D721Med (cell line): ENCODE results near the gene ARPC5.
A peak's percentile ranks its signal among the peaks of the same experiment; 100 is the strongest.
"Not testable (repeated sequence)": the region's sequence is repeated elsewhere in the genome, so short reads cannot be mapped to it uniquely, and the experiment has no call there.

ENCODE experiments used
- DNase-seq: peaks from one replicate; pipeline ENCODE4 v3.0.0; 2011; ENCODE audit warnings: low spot score; ENCODE audit not compliant: insufficient read length
- FAIRE-seq: peaks from 2 replicates; lab custom pipeline; 2011; peaks lifted over from hg19 to GRCh38; lab: Jason Lieb, UNC
- TF ChIP-seq, protein P1 (sequence below): IDR thresholded peaks from 2 replicates; pipeline ENCODE4 v1.5.1; 2012; ENCODE audit warnings: mild to moderate bottlenecking, control low read depth; ENCODE audit not compliant: insufficient read depth; ENCODE audit errors: missing control alignments

The ARPC5 gene

DNA sequence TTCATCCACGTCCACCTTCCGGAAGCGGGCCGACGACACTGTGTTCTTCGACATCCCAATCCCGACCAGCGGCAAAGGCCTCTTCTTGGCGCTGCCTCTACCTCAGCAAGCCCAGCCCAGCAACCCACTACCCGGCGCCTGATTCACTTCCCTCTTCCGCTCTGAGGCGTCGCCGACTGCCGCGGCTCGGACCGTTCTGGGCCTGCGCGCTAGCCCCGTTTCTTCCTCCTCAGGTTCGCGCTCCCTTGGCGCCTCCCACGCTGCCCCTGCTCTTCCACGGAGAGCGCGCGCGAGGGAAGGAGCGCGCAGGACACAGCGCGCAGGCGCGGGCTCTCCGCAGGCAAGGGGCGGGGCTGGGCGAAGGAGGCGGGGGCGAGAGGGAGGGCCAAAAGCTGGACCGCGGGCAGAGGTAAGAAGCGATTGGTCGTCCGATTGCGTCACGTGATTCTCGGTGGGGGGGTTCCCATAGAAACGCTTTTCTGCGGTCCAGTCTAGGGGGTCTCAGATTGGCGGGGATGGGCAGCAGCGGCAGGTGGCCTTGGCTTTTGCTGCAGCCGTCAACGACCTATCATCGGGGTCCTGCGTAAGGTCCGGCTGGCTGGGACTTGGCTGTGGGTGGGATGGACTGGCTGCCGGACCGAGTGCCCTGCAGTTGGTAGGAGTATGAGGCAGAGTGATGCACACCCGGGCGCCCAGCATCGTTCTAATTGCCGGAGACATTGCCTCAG, at the start of gene ARPC5:
Gene ARPC5 (minus strand): TSS at position 178 of the 728 bp plus-strand sequence. CDS start 124 bp downstream, at position 54.
- DNase-seq (peak; percentile 83), FAIRE-seq (no peak)
- TF ChIP-seq, protein P1, sequence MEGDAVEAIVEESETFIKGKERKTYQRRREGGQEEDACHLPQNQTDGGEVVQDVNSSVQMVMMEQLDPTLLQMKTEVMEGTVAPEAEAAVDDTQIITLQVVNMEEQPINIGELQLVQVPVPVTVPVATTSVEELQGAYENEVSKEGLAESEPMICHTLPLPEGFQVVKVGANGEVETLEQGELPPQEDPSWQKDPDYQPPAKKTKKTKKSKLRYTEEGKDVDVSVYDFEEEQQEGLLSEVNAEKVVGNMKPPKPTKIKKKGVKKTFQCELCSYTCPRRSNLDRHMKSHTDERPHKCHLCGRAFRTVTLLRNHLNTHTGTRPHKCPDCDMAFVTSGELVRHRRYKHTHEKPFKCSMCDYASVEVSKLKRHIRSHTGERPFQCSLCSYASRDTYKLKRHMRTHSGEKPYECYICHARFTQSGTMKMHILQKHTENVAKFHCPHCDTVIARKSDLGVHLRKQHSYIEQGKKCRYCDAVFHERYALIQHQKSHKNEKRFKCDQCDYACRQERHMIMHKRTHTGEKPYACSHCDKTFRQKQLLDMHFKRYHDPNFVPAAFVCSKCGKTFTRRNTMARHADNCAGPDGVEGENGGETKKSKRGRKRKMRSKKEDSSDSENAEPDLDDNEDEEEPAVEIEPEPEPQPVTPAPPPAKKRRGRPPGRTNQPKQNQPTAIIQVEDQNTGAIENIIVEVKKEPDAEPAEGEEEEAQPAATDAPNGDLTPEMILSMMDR = no peak

DNA sequence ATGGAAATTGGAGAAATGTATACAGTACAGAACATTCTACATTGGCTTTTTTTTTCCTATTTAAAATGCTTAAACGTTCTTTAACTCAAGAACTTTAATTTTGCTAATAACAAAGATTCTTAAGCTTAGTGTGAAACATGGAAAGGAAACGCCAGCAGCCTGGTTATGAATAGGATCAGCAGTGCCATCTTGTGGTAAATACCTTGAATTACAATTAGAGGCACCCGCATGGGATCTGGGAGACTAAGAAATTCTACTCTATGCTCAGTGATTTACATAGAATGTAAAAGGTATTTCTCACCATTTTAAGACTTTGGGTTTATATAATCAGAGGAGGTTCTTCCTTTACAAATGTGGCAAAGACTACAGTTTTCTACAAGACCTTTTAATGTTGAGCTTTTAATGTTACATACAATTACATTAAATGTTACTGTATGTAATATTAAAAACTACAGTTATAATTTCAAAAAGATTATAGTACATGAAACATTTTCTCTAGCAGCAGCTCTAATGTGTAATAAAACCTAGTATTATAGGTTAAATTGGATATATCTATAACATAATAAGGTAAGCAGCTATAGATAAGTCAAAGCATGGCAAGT, 49.6 kb upstream of the ARPC5 start:
- DNase-seq (peak; percentile 39), FAIRE-seq (peak; percentile 81)
- TF ChIP-seq, protein P1 = peak; percentile 89

DNA sequence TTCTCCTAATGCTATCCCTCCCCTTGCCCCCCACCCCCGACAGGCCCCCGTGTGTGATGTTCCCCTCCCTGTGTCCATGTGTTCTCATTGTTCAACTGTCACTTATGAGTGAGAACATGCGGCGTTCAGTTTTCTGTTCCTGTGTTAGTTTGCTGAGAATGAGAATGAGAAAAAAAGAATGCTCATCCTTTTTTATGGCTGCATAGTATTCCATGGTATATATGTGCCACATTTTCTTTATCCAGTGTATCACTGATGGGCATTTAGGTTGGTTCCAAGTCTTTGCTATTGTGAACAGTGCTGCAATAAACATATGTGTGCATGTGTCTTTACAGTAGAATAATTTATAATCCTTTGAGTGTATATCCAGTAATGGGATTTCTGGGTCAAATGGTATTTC, 43.8 kb upstream of the ARPC5 start:
- DNase-seq, FAIRE-seq: not testable (repeated sequence)

DNA sequence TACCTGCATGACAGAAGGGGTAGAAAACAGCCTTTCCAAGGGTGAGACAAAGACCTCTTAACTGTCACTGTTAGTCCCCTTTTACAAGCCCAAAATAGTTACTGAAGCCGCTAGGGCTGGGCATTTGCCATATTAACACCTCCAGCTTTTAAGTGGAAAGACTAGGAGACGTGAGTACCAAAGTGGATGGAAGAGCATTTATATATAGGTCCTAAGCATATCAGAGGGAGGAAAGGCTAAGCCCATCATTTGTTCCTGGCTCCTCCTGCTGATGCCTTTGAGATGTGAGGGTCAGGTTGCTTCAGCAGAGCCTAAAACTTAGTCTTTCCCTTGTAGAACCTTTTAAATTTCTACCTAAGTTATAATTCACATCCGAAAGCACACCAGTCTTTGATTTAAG, 43.2 kb upstream of the ARPC5 start:
- TF ChIP-seq, protein P1 = no peak
- no peak for FAIRE-seq
- no peak for DNase-seq

DNA sequence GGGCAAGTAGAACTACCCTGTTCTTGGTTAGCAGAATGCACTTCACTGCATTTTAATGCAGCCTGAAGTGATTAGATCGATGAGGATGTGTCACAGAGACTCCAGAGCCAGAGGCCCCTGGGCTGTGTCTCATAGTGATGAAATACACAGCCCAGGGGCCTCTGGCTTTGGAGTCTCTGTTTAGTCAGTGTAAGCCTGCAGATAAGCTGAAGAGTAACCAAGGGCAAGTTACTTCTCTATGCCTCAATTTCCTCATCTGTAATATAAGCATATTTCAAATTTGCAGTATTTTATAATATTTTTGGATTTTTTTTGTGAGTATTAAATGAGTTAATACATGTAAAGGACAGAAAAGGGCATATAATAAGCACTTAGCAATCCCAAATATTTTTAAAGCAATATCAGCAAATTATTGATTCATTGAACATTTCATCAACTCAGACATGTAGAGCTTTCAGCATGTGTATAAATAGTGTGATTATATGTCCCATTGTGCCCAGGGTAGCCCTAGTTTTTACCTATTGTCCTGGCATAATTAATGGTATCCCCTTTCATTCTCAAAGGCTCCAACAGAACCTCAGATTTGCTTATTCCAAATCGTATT, 41.1 kb upstream of the ARPC5 start:
- DNase-seq (no peak), FAIRE-seq (no peak)
- TF ChIP-seq, protein P1 = no peak

DNA sequence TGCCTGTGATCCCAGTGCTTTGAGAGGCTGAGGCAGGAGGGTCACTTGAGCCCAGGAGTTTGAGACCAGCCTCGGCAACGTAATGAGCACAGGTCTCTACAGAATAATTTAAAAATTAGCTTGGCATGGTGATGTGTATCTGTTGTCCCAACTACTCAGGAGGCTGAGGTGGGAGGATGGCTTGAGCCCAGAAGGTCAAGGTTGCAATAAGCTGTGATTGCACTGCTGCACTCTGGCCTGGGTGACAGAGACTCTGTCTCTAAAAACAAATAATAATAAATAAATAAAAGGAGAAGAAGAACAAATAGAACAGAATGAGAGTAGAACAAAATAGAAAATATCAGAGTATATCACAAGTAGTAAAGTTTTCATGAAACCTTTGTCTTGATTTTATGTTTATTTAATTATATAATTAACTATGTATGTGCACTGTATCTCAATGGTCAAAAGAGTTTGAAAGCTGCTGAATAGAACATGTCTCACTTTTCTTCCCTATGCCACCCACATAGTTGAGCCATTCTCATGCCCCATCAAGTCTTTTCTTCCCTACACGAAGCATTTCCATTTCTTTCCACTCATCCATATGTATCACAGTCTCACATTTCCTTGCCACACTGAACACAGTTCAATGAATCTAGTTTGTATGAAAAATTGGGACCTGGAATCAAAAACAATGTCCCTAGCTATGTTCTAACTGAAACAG, 40.5 kb upstream of the ARPC5 start:
- DNase-seq (no peak), FAIRE-seq (no peak)
- TF ChIP-seq, protein P1 = no peak

DNA sequence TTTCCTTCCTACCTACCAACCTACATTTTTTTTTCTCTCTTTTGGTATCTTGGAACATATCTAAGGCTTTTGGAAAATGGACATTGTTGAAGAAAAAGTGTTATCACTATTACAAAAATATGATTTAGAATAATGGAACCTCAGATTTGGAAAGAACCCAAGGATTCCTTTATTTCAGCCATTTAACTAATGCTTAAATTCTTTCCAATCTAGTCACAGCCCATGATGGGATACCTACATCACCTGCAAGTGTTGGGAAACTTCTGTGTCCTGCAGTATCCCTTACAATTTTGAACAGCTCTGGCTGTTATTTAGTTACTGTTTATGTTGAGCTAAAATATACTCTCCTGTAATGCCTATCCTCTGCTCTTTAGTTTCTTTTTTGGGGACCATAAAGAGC, 39.8 kb upstream of the ARPC5 start:
- no peak for DNase-seq
- FAIRE-seq = no peak
- TF ChIP-seq, protein P1 = no peak
